CD4-positive, alpha-beta memory T cell (primary cell): ENCODE data around the gene PDCD4. TPM values are rescaled to one million over a fixed set of nuclear protein-coding genes. Genes with fewer than 3 reads are reported as not detected.

Experiments
- CTCF ChIA-PET: fragments of 350-600 bp; sonication (Branson Sonifier 250); formaldehyde crosslinking; loops from one replicate; lab custom pipeline; 2021; ENCODE audit warnings: inconsistent platforms; ENCODE audit not compliant: partially characterized antibody; lab: Charles Lee
- POLR2A ChIA-PET: fragments of 350-600 bp; sonication (Branson Sonifier 250); formaldehyde crosslinking; loops from one replicate; lab custom pipeline; 2021; ENCODE audit not compliant: partially characterized antibody; lab: Charles Lee
- DNase-seq, 5 donors: peaks; one replicate each; pipeline versions ENCODE4 v3.0.0 to v3.0.0-alpha.2; 2020 to 2022; ENCODE audit warnings: mixed read lengths in 1 of 5
- H3K27ac ChIP-seq: one replicate; pipeline ENCODE4 v1.7.0; 2013; ENCODE audit warnings: low read depth, low read length
- H3K27me3 ChIP-seq: 2 replicates; pipeline ENCODE4 v1.7.0; 2013; ENCODE audit warnings: mild to moderate bottlenecking, low read length, moderate library complexity; ENCODE audit not compliant: insufficient read depth
- H3K36me3 ChIP-seq: 2 replicates; pipeline ENCODE4 v1.7.0; 2013; ENCODE audit warnings: mild to moderate bottlenecking, low read length, moderate library complexity; ENCODE audit not compliant: insufficient read depth
- H3K4me1 ChIP-seq: 2 replicates; pipeline ENCODE4 v1.7.0; 2013; ENCODE audit warnings: mild to moderate bottlenecking, low read length, moderate library complexity; ENCODE audit not compliant: insufficient read depth
- H3K4me3 ChIP-seq, 2 donors: one replicate each; pipeline ENCODE4 v1.7.0; 2013; ENCODE audit warnings: low read length in 2 of 2, mild to moderate bottlenecking in 1 of 2
- H3K9me3 ChIP-seq, 2 donors: one replicate each; pipeline ENCODE4 v1.7.0; 2013; ENCODE audit warnings: low read length in 2 of 2, control low read depth in 1 of 2; ENCODE audit not compliant: control insufficient read depth in 1 of 2
- H3K27ac Mint-ChIP-seq, 7 donors: one replicate each; pipeline ENCODE4 v1.8.0; 2020 to 2021; ENCODE audit warnings: mixed read lengths in 7 of 7, mild to moderate bottlenecking in 6 of 7, inconsistent platforms in 3 of 7, moderate library complexity in 3 of 7
- H3K27me3 Mint-ChIP-seq, 2 donors: one replicate each; pipeline ENCODE4 v1.8.0; 2020 to 2021; ENCODE audit warnings: mixed read lengths in 2 of 2
- H3K36me3 Mint-ChIP-seq, 2 donors: one replicate each; pipeline ENCODE4 v1.8.0; 2020 to 2021; ENCODE audit warnings: mixed read lengths in 2 of 2, inconsistent platforms in 1 of 2, mild to moderate bottlenecking in 1 of 2
- H3K4me1 Mint-ChIP-seq, 4 donors: one replicate each; pipeline ENCODE4 v1.8.0; 2020 to 2021; ENCODE audit warnings: mixed read lengths in 4 of 4, mild to moderate bottlenecking in 1 of 4
- H3K4me3 Mint-ChIP-seq, 8 donors: one replicate each; pipeline ENCODE4 v1.8.0; 2020 to 2021; ENCODE audit warnings: mixed read lengths in 8 of 8, mild to moderate bottlenecking in 7 of 8, moderate library complexity in 6 of 8, inconsistent platforms in 3 of 8
- H3K9me3 Mint-ChIP-seq, 8 donors: one replicate each; pipeline ENCODE4 v1.8.0; 2020 to 2021; ENCODE audit warnings: mixed read lengths in 8 of 8, mild to moderate bottlenecking in 5 of 8, inconsistent platforms in 3 of 8, moderate library complexity in 1 of 8
- intact Hi-C: fragments of 100-400 bp; cut with micrococcal nuclease; formaldehyde crosslinking; loops from one replicate; pipeline ENCODE4 v1.15.1; 2023
- polyA plus RNA-seq, 2 donors: library from polyadenylated mRNA; unstranded; fragments of 300-500 nt; fragmentation: Illumina TruSeq; gene quantifications; one replicate each; pipeline ENCODE4 v1.2.3, GENCODE V29; 2021
- total RNA-seq, 2 experiments: library from RNA; stranded (reverse); gene quantifications; one replicate each; pipeline ENCODE4 v1.2.3, GENCODE V29; 2021

PDCD4 gene
- total and polyA plus RNA-seq, 4 experiments from 2014 or later = 329 to 494 (median 367) TPM

- ChIA-PET POLR2A (interaction anchor here (0.8 to 3.8 kb wide), 8 partner anchors 8 to 92 kb away, joined by 3 to 45 read pairs (median 12); partner anchors contain the start of gene PDCD4), CTCF (interaction anchor here (1.3 to 4.8 kb wide), 3 partner anchors 10 to 38 kb away, joined by 6 to 20 read pairs (median 19); no protein-coding TSS in a partner anchor)
- H3K27me3 Mint-ChIP-seq = no peaks in the 10 kb centered on the region
- peaks cover 0 to 3% (median 0%) of the 10 kb centered on the region in 8 donors for H3K9me3 Mint-ChIP-seq
- H3K4me1 Mint-ChIP-seq = peaks cover 26 to 63% (median 44%) of the 10 kb centered on the region in 4 donors
- H3K27me3 ChIP-seq = no peaks in the 10 kb centered on the region
- H3K9me3 ChIP-seq = no peaks in the 10 kb centered on the region
- no peaks in the 10 kb centered on the region for H3K36me3 Mint-ChIP-seq
- peak overlapping the region in 5 of 7 donors; percentile 75 to 90 (median 81) for H3K27ac Mint-ChIP-seq
- peaks cover 43% of the 10 kb centered on the region for H3K4me1 ChIP-seq
- peak overlapping the region in 2 of 8 donors; percentile 10 to 15 for H3K4me3 Mint-ChIP-seq
- intact Hi-C loops = no loop called here
- H3K27ac ChIP-seq = no peak overlapping the region
- DNase-seq = no peak
- no peaks in the 10 kb centered on the region for H3K36me3 ChIP-seq
- no peak overlapping the region for H3K4me3 ChIP-seq
Measured at GRCh38 chr10:110841767-110842267, 29.9 kb upstream of the PDCD4 start.

DNA sequence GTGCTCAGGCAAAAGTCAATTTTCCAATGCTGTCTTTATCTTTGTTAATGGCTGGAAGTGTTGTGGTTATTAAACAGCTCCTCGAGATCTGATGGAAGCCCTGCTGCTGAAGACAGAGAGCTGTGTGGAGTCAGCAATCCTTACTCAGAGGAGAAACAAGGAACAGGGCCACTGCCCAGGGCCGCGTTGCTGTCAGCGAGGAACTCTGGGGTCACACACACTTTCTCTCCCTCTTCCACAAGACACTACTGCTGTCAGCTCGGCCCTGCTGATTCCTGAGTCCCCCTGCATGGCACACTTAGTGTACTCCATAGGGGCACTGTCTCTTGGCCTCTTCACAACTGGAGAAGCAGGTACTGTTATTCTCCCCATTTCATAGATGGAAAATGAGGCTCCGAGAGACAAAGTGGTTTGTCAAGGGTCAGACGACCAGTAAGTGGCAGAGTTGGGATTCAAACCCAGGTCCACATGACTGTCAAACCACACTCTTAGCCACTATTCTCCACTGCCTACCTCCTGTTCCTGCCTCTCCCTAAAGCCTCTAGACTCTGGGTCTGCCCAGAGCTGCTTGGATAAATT is 29.3 kb upstream of the PDCD4 start:
- Histone ChIP-seq H3K9me3 (no peaks in the 10 kb centered on the region), H3K27ac (peak overlapping the region; percentile 5), H3K4me3 (no peak overlapping the region), H3K36me3 (no peaks in the 10 kb centered on the region), H3K4me1 (peaks cover 40% of the 10 kb centered on the region), H3K27me3 (no peaks in the 10 kb centered on the region)
- Mint-ChIP-seq H3K4me1 (peaks cover 28 to 63% (median 47%) of the 10 kb centered on the region in 4 donors), H3K36me3 (no peaks in the 10 kb centered on the region), H3K9me3 (peaks cover 0 to 3% (median 0%) of the 10 kb centered on the region in 8 donors), H3K27me3 (no peaks in the 10 kb centered on the region), H3K4me3 (peak overlapping the region in 3 of 8 donors; percentile 51 to 83 (median 61)), H3K27ac (peak overlapping the region; percentile 54 to 95 (median 85))
- CTCF ChIA-PET = interaction anchor here (1.3 to 4.8 kb wide), 4 partner anchors 10 to 38 kb away, joined by 6 to 20 read pairs (median 12); no protein-coding TSS in a partner anchor
- POLR2A ChIA-PET = interaction anchor here (0.7 to 3.8 kb wide), 7 partner anchors 10 to 39 kb away, joined by 3 to 45 read pairs (median 14); partner anchors contain the start of gene PDCD4
- intact Hi-C loops = no loop called here
- DNase-seq = no peak

DNA sequence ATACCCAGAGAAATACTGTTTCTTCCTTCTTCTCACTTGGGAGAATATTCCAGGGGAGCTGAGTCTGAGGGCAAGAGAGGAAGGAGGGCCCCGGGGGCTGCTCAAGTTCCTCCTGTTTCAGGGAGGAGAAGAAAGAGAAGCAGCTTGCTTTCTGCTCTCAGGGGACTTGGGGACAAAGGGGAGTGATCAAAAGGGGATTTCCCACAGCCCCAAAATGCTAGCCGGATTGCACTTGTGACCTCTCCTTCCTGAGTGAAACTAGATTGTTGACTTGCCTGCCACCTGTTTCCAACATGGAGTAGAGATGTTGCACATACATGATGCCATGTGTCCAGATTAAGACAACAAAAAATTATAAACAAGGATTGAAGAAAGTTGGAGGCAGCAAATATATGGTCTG is 28.7 kb upstream of the PDCD4 start:
- peaks cover 35% of the 10 kb centered on the region for H3K4me1 ChIP-seq
- peaks cover 0 to 3% (median 0%) of the 10 kb centered on the region in 8 donors for H3K9me3 Mint-ChIP-seq

DNA sequence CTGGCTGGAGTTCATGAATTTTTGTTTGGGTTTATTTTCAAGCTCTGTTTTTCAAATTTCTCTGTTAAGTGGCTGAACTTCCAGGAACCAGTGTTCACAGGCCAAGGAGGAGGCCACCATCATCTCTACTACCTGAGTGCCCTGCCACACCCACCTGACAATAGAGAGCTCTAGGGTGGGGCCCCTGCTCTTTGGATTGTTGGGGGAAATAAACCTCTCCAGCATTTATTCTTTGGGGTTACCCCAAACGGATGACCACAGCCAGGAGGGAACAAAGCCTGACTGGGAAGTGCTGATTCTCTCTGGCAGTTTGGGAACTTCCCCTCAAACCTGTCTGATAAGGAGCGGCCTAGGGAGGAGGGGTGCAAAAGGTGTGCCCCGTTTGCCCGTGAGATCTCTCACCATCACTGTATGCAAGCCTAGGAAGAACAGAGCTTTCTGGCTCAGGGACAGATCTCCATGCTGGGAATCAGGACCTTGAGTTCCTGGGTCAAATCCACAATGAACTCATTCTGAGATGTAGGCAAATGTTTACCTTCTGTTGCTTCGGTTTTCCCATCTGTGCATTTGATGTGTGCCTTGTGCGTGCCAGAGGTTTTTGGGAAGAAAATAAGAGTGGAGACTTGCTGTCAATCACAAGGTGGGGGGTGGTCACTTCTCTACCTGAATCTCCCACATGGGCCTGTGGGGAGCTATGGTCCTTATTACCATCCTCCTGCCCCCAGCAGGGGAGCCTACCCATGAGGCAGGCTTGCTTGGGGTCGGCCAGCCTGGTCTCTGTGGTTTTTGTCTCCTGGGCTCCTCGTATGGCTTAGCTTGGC is 27.7 kb upstream of the PDCD4 start:
- Histone ChIP-seq H3K27me3 (no peaks in the 10 kb centered on the region), H3K4me3 (no peak overlapping the region), H3K36me3 (no peaks in the 10 kb centered on the region), H3K9me3 (no peaks in the 10 kb centered on the region), H3K27ac (no peak overlapping the region), H3K4me1 (peaks cover 35% of the 10 kb centered on the region)
- no peaks in the 10 kb centered on the region for H3K36me3 Mint-ChIP-seq
- H3K27ac Mint-ChIP-seq = peak overlapping the region in 6 of 7 donors; percentile 18 to 93 (median 77)
- peaks cover 31 to 67% (median 50%) of the 10 kb centered on the region in 4 donors for H3K4me1 Mint-ChIP-seq
- H3K9me3 Mint-ChIP-seq = peaks cover 0 to 3% (median 0%) of the 10 kb centered on the region in 8 donors
- ChIA-PET POLR2A (interaction anchor here (1.0 to 3.8 kb wide), 8 partner anchors 9 to 41 kb away, joined by 3 to 45 read pairs (median 12); partner anchors contain the start of gene PDCD4), CTCF (interaction anchor here (1.0 to 4.8 kb wide), 6 partner anchors 9 to 98 kb away, joined by 3 to 20 read pairs (median 6); no protein-coding TSS in a partner anchor)
- intact Hi-C loops = no loop called here
- H3K27me3 Mint-ChIP-seq = no peaks in the 10 kb centered on the region
- H3K4me3 Mint-ChIP-seq = peak overlapping the region in 5 of 8 donors; percentile 5 to 83 (median 24)
- DNase-seq = no peak

More for the DNA sequence above, 28.7 kb upstream of the PDCD4 start:
- Histone ChIP-seq H3K27ac (peak overlapping the region; percentile 5), H3K4me3 (no peak overlapping the region), H3K9me3 (no peaks in the 10 kb centered on the region), H3K27me3 (no peaks in the 10 kb centered on the region), H3K36me3 (no peaks in the 10 kb centered on the region)
- intact Hi-C loops = no loop called here
- ChIA-PET CTCF (interaction anchor here (1.3 to 4.8 kb wide), 6 partner anchors 9 to 39 kb away, joined by 5 to 20 read pairs (median 6); no protein-coding TSS in a partner anchor), POLR2A (interaction anchor here (0.7 to 3.8 kb wide), 7 partner anchors 10 to 40 kb away, joined by 3 to 45 read pairs (median 14); partner anchors contain the start of gene PDCD4)
- Mint-ChIP-seq H3K27ac (peak overlapping the region; percentile 54 to 95 (median 85)), H3K4me3 (peak overlapping the region; percentile 7 to 83 (median 34)), H3K4me1 (peaks cover 28 to 62% (median 46%) of the 10 kb centered on the region in 4 donors), H3K36me3 (no peaks in the 10 kb centered on the region), H3K27me3 (no peaks in the 10 kb centered on the region)
- peak; percentile 44 to 78 (median 59) for DNase-seq

GRCh38 chr10:110844617-110844881 is 27.2 kb upstream of the PDCD4 start:
- H3K36me3 ChIP-seq = no peaks in the 10 kb centered on the region
- CTCF ChIA-PET = interaction anchor here (1.0 to 4.8 kb wide), 5 partner anchors 9 to 98 kb away, joined by 3 to 20 read pairs (median 6); no protein-coding TSS in a partner anchor
- no peaks in the 10 kb centered on the region for H3K9me3 ChIP-seq
- Mint-ChIP-seq H3K4me1 (peaks cover 31 to 72% (median 54%) of the 10 kb centered on the region in 4 donors), H3K27ac (peak overlapping the region in 3 of 7 donors; percentile 50 to 67 (median 59)), H3K27me3 (no peaks in the 10 kb centered on the region), H3K4me3 (peak overlapping the region in 3 of 8 donors; percentile 13 to 50 (median 24)), H3K36me3 (no peaks in the 10 kb centered on the region), H3K9me3 (peaks cover 0 to 3% (median 0%) of the 10 kb centered on the region in 8 donors)
- no peaks in the 10 kb centered on the region for H3K27me3 ChIP-seq
- no peak for DNase-seq
- H3K4me3 ChIP-seq = no peak overlapping the region
- no peak overlapping the region for H3K27ac ChIP-seq
- intact Hi-C loops = no loop called here
- POLR2A ChIA-PET = interaction anchor here (1.3 to 3.8 kb wide), 5 partner anchors 8 to 28 kb away, joined by 3 to 45 read pairs (median 14); partner anchors contain the start of gene PDCD4
- peaks cover 40% of the 10 kb centered on the region for H3K4me1 ChIP-seq

DNA sequence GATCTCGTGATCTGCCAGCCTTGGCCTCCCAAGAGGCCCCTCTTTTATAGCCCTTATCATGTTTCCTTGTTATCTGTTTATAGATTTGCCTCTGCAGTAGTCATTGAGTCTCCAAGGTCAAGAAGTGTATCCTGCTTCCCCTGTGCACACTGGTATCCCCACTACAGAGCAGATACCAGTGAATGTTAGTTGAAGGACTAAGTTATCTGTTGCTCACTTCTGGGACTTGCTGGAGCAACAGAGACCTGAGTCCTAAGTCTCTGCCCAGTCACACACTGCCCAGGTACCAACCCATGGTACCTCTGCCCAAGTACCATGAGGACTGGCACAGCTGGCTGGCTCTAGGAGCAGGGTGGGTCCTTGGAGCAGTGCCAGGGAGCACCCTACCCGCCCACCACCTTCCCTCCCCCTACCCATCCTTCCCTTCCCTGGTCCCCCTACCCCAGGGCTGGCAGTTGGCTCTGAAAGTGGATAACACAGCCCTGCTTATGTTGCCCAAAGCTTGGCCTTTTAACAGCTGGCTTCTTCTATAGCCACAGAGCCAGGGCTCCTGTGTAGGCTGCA is 26.5 kb upstream of the PDCD4 start:
- H3K4me3 Mint-ChIP-seq = peak overlapping the region in 2 of 8 donors; percentile 15 to 41
- H3K36me3 Mint-ChIP-seq = no peaks in the 10 kb centered on the region
- H3K27me3 ChIP-seq = no peaks in the 10 kb centered on the region
- intact Hi-C loops = no loop called here
- H3K27me3 Mint-ChIP-seq = no peaks in the 10 kb centered on the region
- POLR2A ChIA-PET = interaction anchor here (0.7 to 1.9 kb wide), 4 partner anchors 10 to 45 kb away, joined by 3 to 9 read pairs (median 5); partner anchors contain the start of gene PDCD4
- H3K27ac ChIP-seq = no peak overlapping the region
- H3K4me3 ChIP-seq = no peak overlapping the region
- H3K4me1 Mint-ChIP-seq = peaks cover 38 to 79% (median 61%) of the 10 kb centered on the region in 4 donors
- CTCF ChIA-PET = interaction anchor here (4.8 kb wide), 1 partner anchor 13 kb away, joined by 20 read pairs; no protein-coding TSS in a partner anchor
- H3K36me3 ChIP-seq = no peaks in the 10 kb centered on the region
- H3K9me3 ChIP-seq = no peaks in the 10 kb centered on the region
- peaks cover 0 to 3% (median 0%) of the 10 kb centered on the region in 8 donors for H3K9me3 Mint-ChIP-seq
- peak overlapping the region in 2 of 7 donors; percentile 29 to 84 for H3K27ac Mint-ChIP-seq
- DNase-seq = no peak
- H3K4me1 ChIP-seq = peaks cover 47% of the 10 kb centered on the region
